ENCODE data around the gene PROM1.

PROM1 gene

DNA sequence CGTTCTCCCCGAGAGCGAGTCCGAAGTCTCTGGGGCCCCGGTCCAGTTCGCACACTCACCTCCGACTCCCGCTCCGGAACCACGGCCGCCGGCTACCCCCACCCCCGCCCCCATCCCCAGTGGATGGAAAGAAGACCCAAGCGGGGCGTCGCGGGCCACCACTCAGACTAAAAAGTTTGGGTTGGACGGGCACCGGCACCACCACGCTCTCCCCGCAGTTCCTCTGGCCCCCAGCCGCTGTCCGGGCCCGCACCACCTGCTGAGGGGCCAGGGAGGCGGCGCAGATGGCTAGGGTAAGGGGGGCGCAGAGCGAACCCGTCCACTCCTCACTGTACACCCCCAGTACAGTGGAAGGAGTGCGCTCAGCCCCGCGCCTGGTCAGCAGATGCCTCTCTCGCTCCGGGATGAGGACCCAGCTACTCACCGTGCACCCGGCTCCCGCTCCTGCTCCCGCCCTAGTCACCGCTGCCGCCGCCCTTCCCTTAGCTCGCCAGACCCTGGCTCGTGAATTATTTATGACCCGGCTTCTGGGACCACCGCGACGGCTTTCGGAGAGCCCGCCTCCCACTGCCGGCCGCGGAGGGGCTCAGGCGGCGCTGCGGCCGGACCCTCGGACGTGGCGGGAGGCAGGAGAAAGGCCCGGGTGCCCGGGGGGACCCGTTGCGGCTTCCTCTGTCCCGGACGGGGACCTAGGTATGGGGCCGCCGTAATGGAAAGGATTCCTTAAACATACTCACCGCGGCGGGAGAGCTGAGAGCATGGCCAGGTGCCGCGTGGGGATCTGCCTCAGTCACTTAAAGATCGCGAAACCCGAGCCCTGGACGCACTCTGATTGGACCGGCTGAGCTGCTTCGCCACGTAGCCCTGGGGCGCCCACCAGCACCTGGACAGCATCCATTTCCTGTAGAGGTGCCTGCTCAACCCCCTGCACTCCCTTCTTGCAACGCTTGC is at the start of gene PROM1:
TSS of gene PROM1 (minus strand) at position 783 of the 951 bp plus-strand sequence. CDS start 8,117 bp downstream, outside the sequence.
- peak in 2 of 56 donors; percentile 4 to 21 for DNase-seq

GRCh38 chr4:16133406-16133805 is 49.6 kb upstream of the PROM1 start:
- DNase-seq, result no peak

DNA sequence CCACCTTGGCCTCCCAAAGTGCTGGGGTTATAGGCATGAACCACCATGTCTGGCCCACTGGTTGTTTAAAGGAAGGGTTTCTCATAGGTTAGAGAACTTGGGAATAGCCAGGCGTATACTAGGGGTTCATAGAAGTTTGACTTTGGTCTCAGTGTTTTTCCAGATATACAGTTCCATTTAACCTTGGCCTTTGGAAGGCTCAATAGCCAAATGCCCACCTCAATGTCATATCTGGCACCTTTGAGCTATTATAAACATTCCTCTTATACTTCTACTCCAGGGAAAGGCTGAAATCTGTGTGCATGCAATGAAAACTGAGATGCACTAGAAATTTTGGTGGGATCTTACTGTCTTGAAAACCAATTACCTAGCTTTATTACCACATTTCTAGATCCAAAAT is 47.5 kb upstream of the PROM1 start:
- DNase-seq, result no peak

GRCh38 chr4:16129336-16129735 is 45.5 kb upstream of the PROM1 start:
- DNase-seq, result no peak

DNA sequence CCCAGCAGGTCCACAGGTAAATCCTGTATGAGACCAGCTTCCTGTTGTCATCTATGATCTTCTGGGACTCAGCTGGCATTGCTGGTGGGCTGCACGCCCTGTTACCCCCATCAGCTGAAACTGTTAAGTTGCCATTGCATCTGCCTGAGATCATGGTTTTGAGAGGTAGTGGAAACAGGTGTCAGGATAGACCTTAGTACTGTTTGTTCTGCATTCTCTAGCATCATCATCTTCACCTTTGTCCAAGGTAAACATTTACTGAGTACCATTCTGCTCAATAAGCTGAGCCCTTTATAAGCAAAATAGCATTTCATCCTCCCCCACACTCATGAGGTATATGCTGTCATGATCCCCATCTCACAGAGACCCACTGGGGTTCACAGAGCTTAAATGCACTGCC is 42.9 kb upstream of the PROM1 start:
- DNase-seq, result no peak

GRCh38 chr4:16125571-16126445 is 42.0 kb upstream of the PROM1 start:
- no peak for DNase-seq

DNA sequence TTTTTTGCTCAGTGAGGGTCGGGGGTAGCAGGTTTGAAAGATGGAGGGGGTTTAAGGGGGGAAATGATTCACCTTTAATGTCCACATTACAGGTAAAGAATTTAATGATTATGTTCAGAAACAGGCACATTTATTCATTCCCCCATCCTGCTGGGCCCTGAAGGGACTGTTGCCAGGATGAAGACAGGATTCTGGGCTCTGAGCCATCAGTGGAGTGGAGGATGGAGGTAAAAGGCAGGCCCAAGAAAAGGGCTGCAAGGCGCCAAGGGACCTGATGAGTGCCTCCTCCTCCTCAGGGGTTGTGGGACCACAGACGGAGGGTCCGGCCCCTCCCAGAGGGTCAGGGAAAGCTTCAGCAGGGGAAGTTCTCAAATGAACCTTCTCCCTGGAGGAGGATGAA is 40.4 kb upstream of the PROM1 start:
- DNase-seq, result peak in 2 of 56 donors; percentile 2 to 7

- no peak for DNase-seq
Measured at GRCh38 chr4:16123356-16124084, 39.7 kb upstream of the PROM1 start.

GRCh38 chr4:16122784-16123183 is 39.0 kb upstream of the PROM1 start:
- DNase-seq, result no peak

DNA sequence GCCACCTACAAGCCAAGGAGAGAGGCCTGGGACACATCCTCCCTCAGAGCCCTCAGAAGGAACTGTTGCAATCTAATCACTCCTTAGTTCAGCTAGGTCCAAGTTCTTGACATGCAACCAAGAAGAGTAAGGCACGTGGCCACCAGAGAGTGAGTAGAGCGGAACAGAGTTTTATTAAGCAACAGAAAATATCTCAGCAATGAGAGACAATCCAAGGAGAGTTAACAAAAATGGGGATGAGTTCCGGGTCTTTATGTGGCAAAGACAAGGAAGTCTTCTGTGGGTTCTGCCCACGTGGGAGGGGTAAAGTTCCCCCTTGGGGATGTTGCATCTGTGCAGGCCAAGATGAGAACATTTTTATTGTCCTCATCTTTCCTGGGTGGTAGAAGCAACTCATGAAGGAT is 38.5 kb upstream of the PROM1 start:
- DNase-seq, result no peak

DNA sequence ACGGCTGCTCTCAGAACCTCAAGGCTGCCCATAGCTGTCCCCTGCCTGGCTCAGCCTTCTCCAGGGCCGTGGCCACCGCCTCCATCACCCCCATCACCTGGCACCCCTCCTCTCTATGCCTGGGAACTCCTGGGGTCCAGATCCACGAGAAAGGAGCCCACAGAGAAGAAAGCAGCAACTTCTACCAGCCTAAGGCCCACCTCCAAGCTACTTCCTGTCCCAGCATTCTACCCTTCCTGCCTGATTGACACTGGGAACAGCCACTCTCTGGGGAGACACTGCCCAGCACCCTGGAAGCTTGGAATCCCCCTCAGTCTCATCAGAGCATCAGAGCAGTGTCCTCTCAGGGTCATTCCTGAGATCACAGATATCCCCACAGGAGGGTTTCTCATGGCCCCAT is 36.9 kb upstream of the PROM1 start:
- DNase-seq, result no peak

- DNase-seq, result no peak
Measured at GRCh38 chr4:16119981-16120380, 36.2 kb upstream of the PROM1 start.

DNA sequence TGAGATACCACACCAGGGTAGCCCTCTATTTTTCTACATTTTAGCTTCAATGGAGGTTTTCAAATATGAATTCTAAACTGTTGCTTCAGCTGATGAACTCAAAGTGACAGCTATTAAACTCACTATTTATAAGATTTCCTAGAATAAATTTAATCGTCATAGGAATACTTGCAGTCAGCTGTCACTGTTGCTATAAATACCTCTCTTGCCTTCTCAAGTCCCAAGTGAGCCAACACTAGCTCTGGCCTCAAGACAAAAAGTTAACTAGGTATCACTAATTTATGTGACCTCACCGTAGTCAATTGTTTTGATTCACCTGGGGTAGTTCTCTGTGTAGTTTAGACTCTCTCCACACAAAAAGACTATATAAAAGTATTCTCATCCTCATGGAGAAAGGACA is 34.3 kb upstream of the PROM1 start:
- no peak for DNase-seq

GRCh38 chr4:16117164-16117563 is 33.3 kb upstream of the PROM1 start:
- DNase-seq, result no peak

GRCh38 chr4:16116493-16116990 is 32.7 kb upstream of the PROM1 start:
- DNase-seq, result no peak

- DNase-seq, result no peak
Measured at GRCh38 chr4:16116019-16116418, 32.2 kb upstream of the PROM1 start.

GRCh38 chr4:16114546-16114945 is 30.7 kb upstream of the PROM1 start:
- no peak for DNase-seq

GRCh38 chr4:16113741-16114140 is 29.9 kb upstream of the PROM1 start:
- no peak for DNase-seq

- DNase-seq, result no peak
Measured at GRCh38 chr4:16111533-16111932, 27.7 kb upstream of the PROM1 start.

DNA sequence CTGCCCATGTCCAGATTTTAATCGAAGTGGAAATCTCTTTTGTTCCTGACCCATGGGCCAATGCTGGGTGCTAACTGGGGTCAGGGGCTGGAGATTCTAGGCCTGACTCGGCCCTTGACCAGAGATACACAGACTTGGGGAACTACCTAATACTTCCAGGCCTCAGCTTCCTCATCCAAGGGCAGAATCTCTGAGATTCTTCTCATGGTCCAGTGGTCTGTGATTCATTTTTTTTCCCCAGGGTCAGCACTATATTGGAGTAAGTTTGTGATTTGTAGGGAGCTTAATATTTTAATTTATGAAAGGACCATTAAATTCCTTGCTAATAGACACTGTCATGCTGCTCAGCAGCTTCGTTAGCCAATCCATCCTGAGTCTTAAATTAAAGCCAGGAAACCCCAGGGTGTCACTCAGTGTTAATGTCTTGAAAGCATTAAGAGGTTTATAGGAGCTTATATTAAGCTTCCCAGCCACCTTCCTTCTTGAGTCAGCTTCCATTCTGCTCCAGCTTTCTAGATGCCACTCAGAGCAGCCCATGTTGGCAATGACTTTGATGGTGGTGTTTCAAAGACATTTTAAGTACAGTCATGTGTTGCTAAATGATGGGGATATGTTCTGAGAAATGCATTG is 27.0 kb upstream of the PROM1 start:
- DNase-seq, result no peak

GRCh38 chr4:16110199-16110598 is 26.4 kb upstream of the PROM1 start:
- no peak for DNase-seq
